GM18909 (cell line): Measurements from ENCODE around the gene BPNT1.

Experiments
- ATAC-seq: cut with Tn5 transposase; IDR thresholded peaks from one replicate; pipeline ENCODE4 v1.9.1; 2021; ENCODE audit warnings: mild to moderate bottlenecking; ENCODE audit not compliant: unreplicated experiment, poor library complexity

Gene BPNT1

DNA sequence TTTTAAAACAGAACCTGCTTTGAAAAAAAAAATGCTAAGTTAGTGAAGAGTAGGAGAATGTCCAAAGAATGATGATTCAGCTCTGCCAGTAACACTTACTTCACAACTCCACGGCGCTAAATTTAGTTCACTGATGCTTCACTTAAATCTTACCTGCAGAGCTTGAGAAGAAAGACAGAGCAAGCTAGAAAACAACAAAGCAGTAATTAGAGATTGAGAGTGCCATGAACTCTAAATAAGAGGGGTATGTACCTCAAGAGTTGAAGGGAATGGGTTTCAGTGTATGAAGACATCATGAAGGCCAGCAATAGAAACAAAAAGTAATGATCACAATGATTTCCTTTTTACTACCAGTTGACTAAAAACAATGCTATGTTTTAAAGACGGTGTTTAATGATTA is 76.1 kb downstream of the BPNT1 start:
- peak; percentile 81 for ATAC-seq

DNA sequence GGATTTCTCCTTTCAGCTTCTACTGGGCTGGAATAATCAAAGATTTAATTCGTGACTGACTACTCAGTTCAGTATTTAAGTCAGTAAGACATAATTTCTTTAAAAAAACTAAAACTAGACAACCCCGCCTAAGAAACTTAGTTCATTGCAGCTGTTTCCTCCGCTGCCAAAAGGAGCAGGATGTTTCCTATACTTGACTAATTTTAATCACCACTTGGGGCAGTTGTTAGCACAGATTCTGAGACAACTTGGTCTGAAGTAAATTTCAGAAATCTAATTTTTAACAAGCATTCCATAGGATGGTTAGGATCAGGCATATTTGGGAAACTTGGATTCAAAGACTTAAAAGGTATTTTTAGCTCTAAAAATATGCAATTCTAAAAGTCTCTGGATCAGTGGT is 77.3 kb downstream of the BPNT1 start:
- ATAC-seq = no peak

DNA sequence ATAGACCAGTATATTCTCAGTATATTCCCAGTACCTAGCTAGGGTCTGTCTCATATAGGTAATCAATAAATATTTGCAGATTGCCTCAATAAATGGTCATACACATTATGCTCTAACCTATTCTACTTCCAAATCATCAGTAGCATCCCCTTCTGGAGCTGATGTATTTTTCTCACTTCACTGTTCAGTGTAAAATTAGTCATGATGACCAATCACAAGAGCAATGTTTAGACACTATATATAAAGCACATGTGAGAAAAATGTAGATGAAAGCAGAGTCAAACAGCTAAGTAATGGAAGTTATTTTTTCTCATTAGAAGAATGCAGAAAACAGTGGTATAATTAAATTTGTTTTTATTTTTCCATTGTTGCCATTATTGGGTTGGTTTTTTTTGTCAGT is 78.0 kb downstream of the BPNT1 start:
- no peak for ATAC-seq
